SK-N-SH treated with all-trans-retinoic acid at 6 μM for 48 hours (cell line): ENCODE measurements around the gene SLC15A1.

Experiments
- ATAC-seq: fragments of 200-7000 bp; cut with Tn5 transposase; 3 replicates; pipeline ENCODE4 v1.9.1; 2020; ENCODE audit warnings: mild to moderate bottlenecking, moderate library complexity
- BACH2 ChIP-seq: fragments of 250-450 bp; sonication (Bioruptor Pico); IDR thresholded peaks from 2 replicates; pipeline ENCODE4 v1.9.0; 2021; ENCODE audit warnings: mild to moderate bottlenecking, borderline replicate concordance
- CSDC2 ChIP-seq: fragments of 250-450 bp; sonication (Bioruptor Pico); IDR thresholded peaks from 2 replicates; pipeline ENCODE4 v1.5.0; 2020; ENCODE audit warnings: mild to moderate bottlenecking, moderate library complexity
- CSRNP3 ChIP-seq: fragments of 250-450 bp; sonication (Bioruptor Pico); IDR thresholded peaks from 2 replicates; pipeline ENCODE4 v1.5.1; 2021; ENCODE audit warnings: mild to moderate bottlenecking, moderate library complexity
- ESRRG ChIP-seq: fragments of 250-450 bp; sonication (Bioruptor Pico); IDR thresholded peaks from 2 replicates; pipeline ENCODE4 v1.6.1; 2021; ENCODE audit warnings: mild to moderate bottlenecking
- GLIS3 ChIP-seq: fragments of 250-450 bp; sonication (Bioruptor Pico); IDR thresholded peaks from 2 replicates; pipeline ENCODE4 v1.5.0; 2020; ENCODE audit warnings: mild to moderate bottlenecking, moderate library complexity
- OSR1 ChIP-seq: fragments of 250-450 bp; sonication (Bioruptor Pico); IDR thresholded peaks from 2 replicates; pipeline ENCODE4 v1.8.0; 2022; ENCODE audit warnings: moderate library complexity, mild to moderate bottlenecking, inconsistent platforms
- POU6F1 ChIP-seq: fragments of 250-450 bp; sonication (Bioruptor Pico); IDR thresholded peaks from 2 replicates; pipeline ENCODE4 v1.8.0; 2021; ENCODE audit warnings: low read depth, mild to moderate bottlenecking, moderate library complexity, borderline replicate concordance
- PPARA ChIP-seq: fragments of 250-450 bp; sonication (Bioruptor Pico); IDR thresholded peaks from 2 replicates; pipeline ENCODE4 v1.5.0; 2020; ENCODE audit warnings: mild to moderate bottlenecking, borderline replicate concordance
- RARB ChIP-seq: fragments of 250-450 bp; sonication (Bioruptor Pico); IDR thresholded peaks from 2 replicates; pipeline ENCODE4 v1.8.0; 2021; ENCODE audit warnings: mild to moderate bottlenecking, moderate library complexity
- SNAI2 ChIP-seq: fragments of 250-450 bp; sonication (Bioruptor Pico); IDR thresholded peaks from 2 replicates; pipeline ENCODE4 v1.5.0; 2020; ENCODE audit warnings: mild to moderate bottlenecking, moderate library complexity
- TCF4 ChIP-seq: fragments of 250-450 bp; sonication (Bioruptor Pico); IDR thresholded peaks from 2 replicates; pipeline ENCODE4 v1.8.0; 2021; ENCODE audit warnings: mild to moderate bottlenecking, moderate library complexity, borderline replicate concordance
- TOX ChIP-seq: fragments of 250-450 bp; sonication (Bioruptor Pico); IDR thresholded peaks from 2 replicates; pipeline ENCODE4 v1.8.0; 2021; ENCODE audit warnings: mild to moderate bottlenecking, moderate library complexity, borderline replicate concordance
- ZC3H10 ChIP-seq: fragments of 250-450 bp; sonication (Bioruptor Pico); IDR thresholded peaks from 2 replicates; pipeline ENCODE4 v1.5.1; 2021; ENCODE audit warnings: mild to moderate bottlenecking, moderate library complexity
- ZFP3 ChIP-seq: fragments of 250-450 bp; sonication (Bioruptor Pico); IDR thresholded peaks from 2 replicates; pipeline ENCODE4 v1.5.0; 2020; ENCODE audit warnings: mild to moderate bottlenecking, moderate library complexity
- ZFP30 ChIP-seq: fragments of 450-650 bp; formaldehyde crosslinking; IDR thresholded peaks from 2 replicates; pipeline ENCODE4 v1.5.0; 2022; ENCODE audit warnings: mild to moderate bottlenecking, moderate library complexity
- ZNF565 ChIP-seq: fragments of 450-650 bp; formaldehyde crosslinking; conservative IDR thresholded peaks from 2 replicates; pipeline ENCODE4 v1.5.0; 2020; ENCODE audit warnings: low read depth, mild to moderate bottlenecking, moderate library complexity
- ZNF70 ChIP-seq: fragments of 450-650 bp; formaldehyde crosslinking; IDR thresholded peaks from 2 replicates; pipeline ENCODE4 v1.5.0; 2020; ENCODE audit warnings: mild to moderate bottlenecking, moderate library complexity
- ZNF8 ChIP-seq: fragments of 450-650 bp; formaldehyde crosslinking; IDR thresholded peaks from 2 replicates; pipeline ENCODE4 v1.5.0; 2020; ENCODE audit warnings: mild to moderate bottlenecking, moderate library complexity
- TF ChIP-seq, protein P1 (sequence below): fragments of 250-450 bp; sonication (Bioruptor Pico); IDR thresholded peaks from 2 replicates; pipeline ENCODE4 v1.8.0; 2020; ENCODE audit warnings: mild to moderate bottlenecking, moderate library complexity, borderline replicate concordance
- TF ChIP-seq, protein P2 (sequence below): fragments of 250-450 bp; sonication (Bioruptor Pico); IDR thresholded peaks from 2 replicates; pipeline ENCODE4 v1.5.0; 2020; ENCODE audit warnings: mild to moderate bottlenecking, moderate library complexity
- TF ChIP-seq, protein P3 (sequence below): fragments of 250-450 bp; sonication (Bioruptor Pico); IDR thresholded peaks from 2 replicates; pipeline ENCODE4 v1.5.1; 2020; ENCODE audit warnings: low read depth, mild to moderate bottlenecking, moderate library complexity

SLC15A1 gene

GRCh38 chr13:98778749-98779148 lies 26.3 kb upstream of the SLC15A1 start (continued):
- TF ChIP-seq ESRRG (CRISPR knock-in tag), result no peak
- TF ChIP-seq SNAI2, result no peak
- TF ChIP-seq PPARA (CRISPR knock-in tag), result no peak
- TF ChIP-seq ZC3H10 (CRISPR knock-in tag), result no peak
- no peak for TF ChIP-seq TOX (CRISPR knock-in tag)

- TF ChIP-seq ZNF565 (CRISPR knock-in tag) (no peak), ZNF70 (CRISPR knock-in tag) (no peak), CSRNP3 (CRISPR knock-in tag) (no peak), ZFP30 (no peak), ESRRG (CRISPR knock-in tag) (no peak)
- TF ChIP-seq, protein P1, sequence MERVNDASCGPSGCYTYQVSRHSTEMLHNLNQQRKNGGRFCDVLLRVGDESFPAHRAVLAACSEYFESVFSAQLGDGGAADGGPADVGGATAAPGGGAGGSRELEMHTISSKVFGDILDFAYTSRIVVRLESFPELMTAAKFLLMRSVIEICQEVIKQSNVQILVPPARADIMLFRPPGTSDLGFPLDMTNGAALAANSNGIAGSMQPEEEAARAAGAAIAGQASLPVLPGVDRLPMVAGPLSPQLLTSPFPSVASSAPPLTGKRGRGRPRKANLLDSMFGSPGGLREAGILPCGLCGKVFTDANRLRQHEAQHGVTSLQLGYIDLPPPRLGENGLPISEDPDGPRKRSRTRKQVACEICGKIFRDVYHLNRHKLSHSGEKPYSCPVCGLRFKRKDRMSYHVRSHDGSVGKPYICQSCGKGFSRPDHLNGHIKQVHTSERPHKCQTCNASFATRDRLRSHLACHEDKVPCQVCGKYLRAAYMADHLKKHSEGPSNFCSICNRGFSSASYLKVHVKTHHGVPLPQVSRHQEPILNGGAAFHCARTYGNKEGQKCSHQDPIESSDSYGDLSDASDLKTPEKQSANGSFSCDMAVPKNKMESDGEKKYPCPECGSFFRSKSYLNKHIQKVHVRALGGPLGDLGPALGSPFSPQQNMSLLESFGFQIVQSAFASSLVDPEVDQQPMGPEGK (CRISPR knock-in tag), result no peak
- TF ChIP-seq, protein P2, sequence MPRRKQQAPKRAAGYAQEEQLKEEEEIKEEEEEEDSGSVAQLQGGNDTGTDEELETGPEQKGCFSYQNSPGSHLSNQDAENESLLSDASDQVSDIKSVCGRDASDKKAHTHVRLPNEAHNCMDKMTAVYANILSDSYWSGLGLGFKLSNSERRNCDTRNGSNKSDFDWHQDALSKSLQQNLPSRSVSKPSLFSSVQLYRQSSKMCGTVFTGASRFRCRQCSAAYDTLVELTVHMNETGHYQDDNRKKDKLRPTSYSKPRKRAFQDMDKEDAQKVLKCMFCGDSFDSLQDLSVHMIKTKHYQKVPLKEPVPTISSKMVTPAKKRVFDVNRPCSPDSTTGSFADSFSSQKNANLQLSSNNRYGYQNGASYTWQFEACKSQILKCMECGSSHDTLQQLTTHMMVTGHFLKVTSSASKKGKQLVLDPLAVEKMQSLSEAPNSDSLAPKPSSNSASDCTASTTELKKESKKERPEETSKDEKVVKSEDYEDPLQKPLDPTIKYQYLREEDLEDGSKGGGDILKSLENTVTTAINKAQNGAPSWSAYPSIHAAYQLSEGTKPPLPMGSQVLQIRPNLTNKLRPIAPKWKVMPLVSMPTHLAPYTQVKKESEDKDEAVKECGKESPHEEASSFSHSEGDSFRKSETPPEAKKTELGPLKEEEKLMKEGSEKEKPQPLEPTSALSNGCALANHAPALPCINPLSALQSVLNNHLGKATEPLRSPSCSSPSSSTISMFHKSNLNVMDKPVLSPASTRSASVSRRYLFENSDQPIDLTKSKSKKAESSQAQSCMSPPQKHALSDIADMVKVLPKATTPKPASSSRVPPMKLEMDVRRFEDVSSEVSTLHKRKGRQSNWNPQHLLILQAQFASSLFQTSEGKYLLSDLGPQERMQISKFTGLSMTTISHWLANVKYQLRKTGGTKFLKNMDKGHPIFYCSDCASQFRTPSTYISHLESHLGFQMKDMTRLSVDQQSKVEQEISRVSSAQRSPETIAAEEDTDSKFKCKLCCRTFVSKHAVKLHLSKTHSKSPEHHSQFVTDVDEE (CRISPR knock-in tag), result no peak
- TF ChIP-seq, protein P3, sequence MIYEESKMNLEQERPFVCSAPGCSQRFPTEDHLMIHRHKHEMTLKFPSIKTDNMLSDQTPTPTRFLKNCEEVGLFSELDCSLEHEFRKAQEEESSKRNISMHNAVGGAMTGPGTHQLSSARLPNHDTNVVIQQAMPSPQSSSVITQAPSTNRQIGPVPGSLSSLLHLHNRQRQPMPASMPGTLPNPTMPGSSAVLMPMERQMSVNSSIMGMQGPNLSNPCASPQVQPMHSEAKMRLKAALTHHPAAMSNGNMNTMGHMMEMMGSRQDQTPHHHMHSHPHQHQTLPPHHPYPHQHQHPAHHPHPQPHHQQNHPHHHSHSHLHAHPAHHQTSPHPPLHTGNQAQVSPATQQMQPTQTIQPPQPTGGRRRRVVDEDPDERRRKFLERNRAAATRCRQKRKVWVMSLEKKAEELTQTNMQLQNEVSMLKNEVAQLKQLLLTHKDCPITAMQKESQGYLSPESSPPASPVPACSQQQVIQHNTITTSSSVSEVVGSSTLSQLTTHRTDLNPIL, result no peak
- no peak for ATAC-seq
Observed at GRCh38 chr13:98776644-98777043, 24.2 kb upstream of the SLC15A1 start.

DNA sequence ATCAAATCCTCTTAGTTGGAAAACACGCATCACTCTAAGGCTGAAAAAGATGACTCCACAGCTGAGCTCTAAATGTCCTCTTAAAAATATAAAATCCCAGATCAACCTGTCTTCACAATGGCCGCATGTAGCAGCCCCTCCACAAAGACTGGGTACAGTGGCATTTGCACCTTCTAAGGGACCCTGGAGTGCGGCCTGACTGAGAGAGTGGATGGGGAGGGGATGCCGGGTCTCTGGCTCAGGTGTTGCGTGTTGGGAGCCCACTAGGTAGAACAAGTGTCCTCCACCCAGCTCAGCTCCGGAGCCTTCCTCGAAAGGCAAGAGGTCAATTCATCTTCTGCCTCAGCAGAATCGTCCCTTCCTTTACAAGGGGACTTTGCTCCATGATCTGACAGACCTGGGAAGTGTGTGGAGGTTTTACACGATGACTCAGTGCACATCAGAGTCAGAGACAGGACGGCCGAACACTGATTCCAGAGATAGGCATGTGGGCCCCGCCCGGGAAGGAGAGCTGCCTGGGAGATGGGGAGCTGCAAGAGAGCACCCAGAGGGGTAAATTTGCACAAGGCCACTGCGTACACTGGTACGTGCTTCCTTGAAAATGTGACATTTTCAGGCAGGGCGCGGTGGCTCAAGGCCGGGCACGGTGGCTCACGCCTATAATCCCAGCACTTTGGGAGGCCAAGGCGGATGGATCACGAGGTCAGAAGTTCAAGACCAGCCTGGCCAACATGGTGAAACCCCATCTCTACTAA lies 23.5 kb upstream of the SLC15A1 start:
- TF ChIP-seq POU6F1 (CRISPR knock-in tag) (no peak), BACH2 (CRISPR knock-in tag) (no peak), TOX (CRISPR knock-in tag) (no peak), ZNF565 (CRISPR knock-in tag) (no peak), ZFP3 (CRISPR knock-in tag) (no peak), TCF4 (CRISPR knock-in tag) (no peak)
- TF ChIP-seq, protein P3, result no peak
- peak; percentile 94 for ATAC-seq

GRCh38 chr13:98775386-98775785 lies 22.9 kb upstream of the SLC15A1 start:
- ATAC-seq, result no peak
- TF ChIP-seq GLIS3, result no peak
- TF ChIP-seq ZNF70 (CRISPR knock-in tag), result no peak
- TF ChIP-seq RARB (CRISPR knock-in tag), result no peak
- TF ChIP-seq ZC3H10 (CRISPR knock-in tag), result no peak
- TF ChIP-seq ESRRG (CRISPR knock-in tag), result no peak
- TF ChIP-seq ZFP3 (CRISPR knock-in tag), result no peak
- TF ChIP-seq CSDC2, result no peak
- TF ChIP-seq ZFP30, result no peak
- TF ChIP-seq, protein P1 (CRISPR knock-in tag), result no peak
- no peak for TF ChIP-seq CSRNP3 (CRISPR knock-in tag)
- no peak for TF ChIP-seq ZNF8 (CRISPR knock-in tag)
- TF ChIP-seq PPARA (CRISPR knock-in tag), result no peak
- no peak for TF ChIP-seq OSR1 (CRISPR knock-in tag)
- no peak for TF ChIP-seq TCF4 (CRISPR knock-in tag)
- no peak for TF ChIP-seq SNAI2
